ENCODE data around the gene POLD1.
"Not testable (repeated sequence)": the region's sequence is repeated elsewhere in the genome, so short reads cannot be mapped to it uniquely, and the experiment has no call there.

The POLD1 gene

GRCh38 chr19:50365434-50366306, 18.5 kb upstream of the POLD1 start, which contains the start of gene NAPSA:
NAPSA (minus strand) TSS chr19:50365639; CDS start chr19:50365621, 18 bp downstream.
- no peak for DNase-seq (ENCODE audit: low read depth)

- DNase-seq (ENCODE audit: low read depth) = peak; percentile 83
Observed at GRCh38 chr19:50368649-50369570, 15.2 kb upstream of the POLD1 start.

DNA sequence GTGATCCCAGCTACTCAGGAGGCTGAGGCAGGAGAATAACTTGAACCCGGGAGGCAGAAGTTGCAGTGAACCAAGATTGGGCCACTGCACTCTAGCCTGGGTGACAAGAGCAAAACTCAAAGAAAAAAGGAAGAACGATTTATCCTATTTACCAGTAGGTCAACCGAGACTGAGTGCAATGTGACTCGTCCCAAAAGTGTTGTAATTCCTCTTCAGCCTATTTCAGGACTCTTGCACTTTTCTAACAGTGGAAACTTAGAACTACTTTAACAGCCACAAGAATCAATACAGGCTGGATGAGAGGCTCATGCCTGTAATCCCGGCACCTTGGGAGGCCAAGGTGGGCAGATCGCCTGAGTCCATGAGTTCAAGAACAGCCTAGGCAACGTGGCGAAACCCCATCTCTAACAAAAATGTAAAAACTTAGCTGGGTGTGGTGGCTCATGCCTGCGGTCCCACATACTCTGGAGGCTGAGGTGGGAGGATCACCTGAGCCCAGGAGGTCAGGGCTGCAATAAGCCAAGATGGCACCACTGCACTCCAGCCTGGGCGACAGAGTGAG, 12.2 kb upstream of the POLD1 start:
- DNase-seq (ENCODE audit: low read depth) = peak; percentile 75

- DNase-seq (ENCODE audit: low read depth) = peak; percentile 99
Observed at GRCh38 chr19:50376166-50377050, 7.7 kb upstream of the POLD1 start, which contains the start of gene NR1H2. NR1H2 (plus strand) TSS chr19:50376457; CDS start chr19:50377606, 1,149 bp downstream.

- DNase-seq (ENCODE audit: low read depth) = no peak
Observed at GRCh38 chr19:50377051-50377461, 7.1 kb upstream of the POLD1 start.

GRCh38 chr19:50377517-50377916, 6.6 kb upstream of the POLD1 start:
- no peak for DNase-seq (ENCODE audit: low read depth)

DNA sequence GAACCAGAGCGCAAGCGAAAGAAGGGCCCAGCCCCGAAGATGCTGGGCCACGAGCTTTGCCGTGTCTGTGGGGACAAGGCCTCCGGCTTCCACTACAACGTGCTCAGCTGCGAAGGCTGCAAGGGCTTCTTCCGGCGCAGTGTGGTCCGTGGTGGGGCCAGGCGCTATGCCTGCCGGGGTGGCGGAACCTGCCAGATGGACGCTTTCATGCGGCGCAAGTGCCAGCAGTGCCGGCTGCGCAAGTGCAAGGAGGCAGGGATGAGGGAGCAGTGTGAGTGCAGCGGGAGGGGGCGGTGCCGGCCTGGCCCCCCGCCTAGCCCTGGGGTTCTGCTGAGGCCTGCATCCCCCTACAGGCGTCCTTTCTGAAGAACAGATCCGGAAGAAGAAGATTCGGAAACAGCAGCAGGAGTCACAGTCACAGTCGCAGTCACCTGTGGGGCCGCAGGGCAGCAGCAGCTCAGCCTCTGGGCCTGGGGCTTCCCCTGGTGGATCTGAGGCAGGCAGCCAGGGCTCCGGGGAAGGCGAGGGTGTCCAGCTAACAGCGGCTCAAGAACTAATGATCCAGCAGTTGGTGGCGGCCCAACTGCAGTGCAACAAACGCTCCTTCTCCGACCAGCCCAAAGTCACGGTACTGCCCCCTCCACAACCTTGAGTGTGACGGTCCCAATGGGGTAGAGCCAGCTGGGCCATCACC, 5.8 kb upstream of the POLD1 start:
- no peak for DNase-seq (ENCODE audit: low read depth)

DNA sequence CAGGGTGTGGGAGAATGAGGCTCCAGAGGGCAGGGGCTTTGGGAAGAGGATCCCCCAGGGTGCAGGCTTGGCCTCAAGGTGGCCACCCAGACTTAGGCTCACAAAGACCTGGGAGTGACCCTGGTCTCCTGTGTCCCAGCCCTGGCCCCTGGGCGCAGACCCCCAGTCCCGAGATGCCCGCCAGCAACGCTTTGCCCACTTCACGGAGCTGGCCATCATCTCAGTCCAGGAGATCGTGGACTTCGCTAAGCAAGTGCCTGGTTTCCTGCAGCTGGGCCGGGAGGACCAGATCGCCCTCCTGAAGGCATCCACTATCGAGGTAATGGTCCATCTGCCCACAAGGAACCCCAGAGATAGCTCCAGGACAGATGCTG, 5.3 kb upstream of the POLD1 start:
- DNase-seq (ENCODE audit: low read depth) = no peak

- no peak for DNase-seq (ENCODE audit: low read depth)
Observed at GRCh38 chr19:50379602-50380001, 4.5 kb upstream of the POLD1 start.

GRCh38 chr19:50380137-50380536, 4.0 kb upstream of the POLD1 start:
- DNase-seq (ENCODE audit: low read depth) = no peak

GRCh38 chr19:50380751-50381151, 3.4 kb upstream of the POLD1 start:
- DNase-seq (ENCODE audit: low read depth) = no peak

DNA sequence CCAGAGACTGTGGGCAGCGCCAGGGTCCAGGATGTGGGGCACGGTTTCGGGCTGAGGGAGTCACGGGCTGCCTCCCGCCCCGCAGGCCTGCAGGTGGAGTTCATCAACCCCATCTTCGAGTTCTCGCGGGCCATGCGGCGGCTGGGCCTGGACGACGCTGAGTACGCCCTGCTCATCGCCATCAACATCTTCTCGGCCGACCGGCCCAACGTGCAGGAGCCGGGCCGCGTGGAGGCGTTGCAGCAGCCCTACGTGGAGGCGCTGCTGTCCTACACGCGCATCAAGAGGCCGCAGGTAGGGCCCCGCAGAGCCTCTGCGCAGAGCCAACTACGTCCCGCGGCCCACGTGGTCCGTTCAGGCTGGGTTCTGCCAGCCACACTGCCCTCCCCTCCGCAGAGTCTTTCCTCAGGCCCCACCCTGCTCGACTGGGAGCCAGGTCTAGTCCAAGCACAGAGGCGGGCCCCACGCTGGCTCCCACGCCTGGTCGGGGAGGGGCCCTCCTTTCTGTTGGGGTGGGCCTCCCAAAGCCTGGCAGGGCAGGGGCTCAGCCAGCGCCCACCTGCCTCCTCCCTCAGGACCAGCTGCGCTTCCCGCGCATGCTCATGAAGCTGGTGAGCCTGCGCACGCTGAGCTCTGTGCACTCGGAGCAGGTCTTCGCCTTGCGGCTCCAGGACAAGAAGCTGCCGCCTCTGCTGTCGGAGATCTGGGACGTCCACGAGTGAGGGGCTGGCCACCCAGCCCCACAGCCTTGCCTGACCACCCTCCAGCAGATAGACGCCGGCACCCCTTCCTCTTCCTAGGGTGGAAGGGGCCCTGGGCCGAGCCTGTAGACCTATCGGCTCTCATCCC, 2.0 kb upstream of the POLD1 start:
- no peak for DNase-seq (ENCODE audit: low read depth)

GRCh38 chr19:50383001-50383851, 921 bp upstream of the POLD1 start:
- peak; percentile 9 for DNase-seq (ENCODE audit: low read depth)

DNA sequence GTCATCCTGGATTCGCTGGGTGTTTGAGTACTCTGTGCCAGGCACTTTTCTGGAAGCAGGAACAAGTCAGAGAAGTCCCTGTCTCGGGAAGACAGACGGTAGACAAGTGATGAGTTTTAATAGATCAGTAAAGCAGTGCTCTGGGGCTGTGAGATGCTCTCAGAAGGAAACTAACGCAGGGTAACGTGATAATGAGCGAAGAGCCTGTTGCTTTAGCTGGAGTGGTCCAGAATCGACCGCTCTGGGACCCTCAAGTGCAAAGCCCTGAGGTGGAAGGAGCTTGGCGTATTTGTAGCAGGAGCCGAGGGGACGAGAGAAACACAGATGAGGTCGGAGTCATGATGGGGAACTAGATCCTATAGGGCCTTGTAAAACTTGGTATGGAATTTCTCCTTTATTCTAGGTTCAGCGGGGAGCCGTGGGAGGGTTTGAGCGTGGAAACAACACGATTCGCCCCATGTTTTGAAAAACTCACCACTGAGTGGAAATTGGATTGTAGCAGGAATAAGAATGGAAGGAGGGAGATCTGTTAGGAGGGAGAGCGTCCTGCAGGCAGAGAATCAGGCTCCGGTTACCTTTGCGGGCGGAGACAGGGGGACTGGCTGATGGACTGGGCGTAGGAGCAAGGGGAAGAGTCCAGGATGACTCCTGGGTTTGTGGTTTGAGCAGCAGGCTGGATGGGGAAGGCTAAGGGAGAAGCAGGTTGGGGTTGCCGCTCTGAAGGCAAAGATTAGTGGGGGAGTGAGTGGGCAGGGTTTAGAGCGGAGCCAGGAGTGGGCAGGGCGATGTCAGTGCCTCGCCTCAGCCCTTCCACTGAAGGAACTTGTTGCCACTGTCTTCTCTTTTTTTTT, 763 bp downstream of the POLD1 start:
- DNase-seq (ENCODE audit: low read depth) = peak; percentile 46

DNA sequence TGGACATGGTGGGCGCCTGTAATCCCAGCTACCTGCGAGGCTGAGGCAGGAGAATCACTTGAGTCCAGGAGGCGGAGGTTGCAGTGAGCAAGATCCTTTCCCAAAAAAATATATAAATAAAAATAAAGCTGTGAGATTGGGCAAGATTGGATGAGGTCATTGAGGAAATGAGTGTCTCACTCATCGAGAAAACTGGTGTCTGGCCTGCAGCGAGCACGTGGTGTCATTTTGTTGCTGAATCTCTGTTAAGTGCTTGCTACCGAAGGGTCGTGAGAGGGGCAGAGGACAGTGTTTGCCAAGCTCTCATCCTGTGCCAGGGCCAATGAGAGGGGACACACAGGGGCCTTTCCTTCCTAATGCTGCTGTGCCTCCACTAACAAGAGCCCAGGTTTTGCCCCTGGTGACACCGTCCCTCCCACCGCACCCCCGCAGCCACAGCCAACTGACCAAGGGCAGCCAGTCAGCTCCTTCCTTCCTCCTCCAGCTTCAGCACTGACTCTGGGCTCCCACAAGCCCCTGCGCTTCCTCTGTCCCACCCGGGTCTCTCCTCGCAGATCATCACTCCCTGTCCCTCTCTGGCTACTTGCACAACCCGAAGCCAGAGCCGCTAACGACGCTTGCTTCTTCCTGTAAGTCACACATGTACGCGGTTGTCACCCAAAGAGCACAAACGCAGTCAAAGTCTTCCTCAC, 3.2 kb downstream of the POLD1 start:
- peak; percentile 80 for DNase-seq (ENCODE audit: low read depth)

DNA sequence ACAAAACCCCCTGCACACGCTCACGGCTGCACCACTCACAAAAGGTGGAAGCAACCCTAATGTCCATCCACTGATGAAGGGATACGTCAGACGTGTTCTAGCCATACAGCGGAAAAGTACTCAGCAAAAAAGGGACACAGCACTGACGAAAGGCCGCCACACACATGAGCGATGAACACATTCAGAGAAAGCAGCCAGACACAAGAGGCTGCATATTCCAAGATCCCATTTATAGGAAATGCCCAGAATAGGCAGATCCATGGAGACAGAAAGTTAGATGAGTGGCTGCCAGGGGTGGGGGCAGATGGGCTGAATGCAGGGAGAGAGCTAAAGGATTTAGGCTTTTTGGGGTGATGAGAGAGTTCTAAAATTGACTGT, 3.7 kb downstream of the POLD1 start:
- DNase-seq (ENCODE audit: low read depth) = no peak

DNA sequence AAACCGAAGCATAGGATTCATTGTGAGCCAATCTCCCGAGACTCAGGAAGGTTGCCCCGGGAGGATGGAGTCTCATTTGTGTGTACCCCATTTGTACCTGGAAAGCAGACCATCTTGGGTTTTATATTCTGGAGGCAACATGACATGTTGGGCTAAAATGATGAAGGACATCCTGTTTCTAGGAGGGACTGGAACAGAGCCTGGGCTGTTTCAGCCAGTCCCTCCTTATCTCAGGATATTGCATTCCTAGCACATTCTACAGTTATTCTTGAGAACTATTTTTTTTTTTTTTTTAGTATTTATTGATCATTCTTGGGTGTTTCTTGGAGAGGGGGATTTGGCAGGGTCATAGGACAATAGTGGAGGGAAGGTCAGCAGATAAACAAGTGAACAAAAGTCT, 6.1 kb downstream of the POLD1 start:
- DNase-seq (ENCODE audit: low read depth) = not testable (repeated sequence)
